GM23248 (cell line): ENCODE results near the gene EGFL7. TPM values are rescaled to one million over a fixed set of nuclear protein-coding genes. Genes with fewer than 3 reads are reported as not detected.

Experiments used
- DNase-seq: peaks from one replicate; pipeline ENCODE4 v3.0.0-alpha.2; 2015
- H2AFZ ChIP-seq: fragments of 200-600 bp; sonication (generic); 2 replicates; pipeline ENCODE4 v1.6.1; 2016; ENCODE audit warnings: antibody characterized with exemption
- H3F3A ChIP-seq: fragments of 200-600 bp; sonication (generic); 2 replicates; pipeline ENCODE4 v1.6.1; 2016; ENCODE audit warnings: mild to moderate bottlenecking, antibody characterized with exemption, mixed run types; ENCODE audit not compliant: insufficient read depth
- H3K27ac ChIP-seq: fragments of 200-600 bp; sonication (generic); 2 replicates; pipeline ENCODE4 v1.5.1; 2016; ENCODE audit warnings: mild to moderate bottlenecking
- H3K27me3 ChIP-seq: fragments of 200-600 bp; sonication (generic); replicated peaks from 2 replicates; pipeline ENCODE4 v1.6.1; 2016; ENCODE audit warnings: mild to moderate bottlenecking; ENCODE audit not compliant: insufficient read depth
- H3K36me3 ChIP-seq: fragments of 200-600 bp; sonication (generic); 2 replicates; pipeline ENCODE4 v1.6.1; 2016; ENCODE audit warnings: low read depth, mild to moderate bottlenecking
- H3K4me1 ChIP-seq: fragments of 200-600 bp; sonication (generic); 2 replicates; pipeline ENCODE4 v1.6.1; 2016; ENCODE audit warnings: mild to moderate bottlenecking; ENCODE audit not compliant: insufficient read depth
- H3K4me2 ChIP-seq: fragments of 200-600 bp; sonication (generic); one replicate; pipeline ENCODE4 v1.6.1; 2016; ENCODE audit warnings: mild to moderate bottlenecking; ENCODE audit not compliant: unreplicated experiment
- H3K4me3 ChIP-seq: fragments of 200-600 bp; sonication (generic); 2 replicates; pipeline ENCODE4 v1.5.1; 2016; ENCODE audit warnings: mild to moderate bottlenecking
- H3K79me2 ChIP-seq: fragments of 200-600 bp; sonication (generic); 2 replicates; pipeline ENCODE4 v1.6.1; 2016; ENCODE audit warnings: mild to moderate bottlenecking; ENCODE audit not compliant: insufficient read depth
- H3K9ac ChIP-seq: fragments of 200-600 bp; sonication (generic); 2 replicates; pipeline ENCODE4 v1.6.1; 2016; ENCODE audit warnings: mild to moderate bottlenecking
- H3K9me2 ChIP-seq: fragments of 200-600 bp; sonication (generic); 2 replicates; pipeline ENCODE4 v1.6.1; 2016; ENCODE audit warnings: mixed run types, mild to moderate bottlenecking, moderate library complexity; ENCODE audit not compliant: insufficient read depth
- H3K9me3 ChIP-seq: fragments of 200-600 bp; sonication (generic); one replicate; pipeline ENCODE4 v1.6.1; 2017; ENCODE audit warnings: low read depth
- H4K20me1 ChIP-seq: fragments of 200-600 bp; sonication (generic); 2 replicates; pipeline ENCODE4 v1.6.0; 2016; ENCODE audit not compliant: insufficient read depth
- EZH2 ChIP-seq: fragments of 200-600 bp; sonication (generic); IDR thresholded peaks from 2 replicates; pipeline ENCODE4 v1.6.1; 2018; ENCODE audit warnings: antibody characterized with exemption, mild to moderate bottlenecking; ENCODE audit not compliant: insufficient read depth, poor library complexity, severe bottlenecking
- EZH2phosphoT487 ChIP-seq: fragments of 200-600 bp; sonication (generic); IDR thresholded peaks from 2 replicates; pipeline ENCODE4 v1.6.1; 2018; ENCODE audit warnings: antibody characterized with exemption, moderate library complexity, mild to moderate bottlenecking, low read depth; ENCODE audit not compliant: insufficient read depth
- WGBS, 2 experiments: methylation state at CpG; one replicate each; pipeline ENCODE4 v1.1.6; 2015 to 2017; ENCODE audit warnings: low lambda C conversion rate in 2 of 2, low coverage in 1 of 2; ENCODE audit errors: missing lambda C conversion rate in 2 of 2; 5-methylcytosine and 5-hydroxymethylcytosine counted together
- in situ Hi-C: fragments of 300-500 bp; cut with MboI; formaldehyde crosslinking; loops from 2 replicates; pipeline ENCODE4 v1.15.0; 2020
- polyA plus RNA-seq: library from polyadenylated mRNA; unstranded; fragments of >200 nt; fragmentation: Nextera tagmentation; extraction: Ambion mirVana; gene quantifications from 2 replicates; pipeline ENCODE4 v1.2.1, GENCODE V29; 2016
- total RNA-seq: library from RNA; depleted of rRNA; stranded (reverse); fragments of >200 nt; shearing (Covaris generic); gene quantifications from 2 replicates; pipeline ENCODE4 v1.2.3, GENCODE V29; 2014

EGFL7 gene
- total and polyA plus RNA-seq, 2 experiments from 2014 or later = 13.7 to 15.3 TPM

DNA sequence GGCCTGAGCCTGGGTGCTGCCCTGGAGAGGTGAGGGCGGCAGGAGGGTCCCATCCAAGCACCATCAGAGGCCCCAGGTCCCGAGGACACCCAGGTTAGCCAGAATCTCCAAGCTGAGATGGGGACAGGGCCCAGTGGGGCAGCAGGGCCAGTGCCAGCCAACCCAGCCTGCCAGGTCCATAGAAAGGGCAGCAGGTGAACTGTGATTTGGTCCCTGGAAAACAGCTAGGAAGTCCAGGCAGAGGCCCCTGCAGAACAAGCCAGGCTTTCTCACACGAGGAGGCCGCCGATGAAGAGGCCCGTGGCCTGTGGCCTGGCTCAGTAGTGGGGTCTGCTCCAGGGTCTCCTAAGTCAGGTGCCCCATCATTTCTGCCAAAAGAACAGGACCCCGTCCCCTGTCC lies 22.5 kb downstream of the EGFL7 start:
- H3F3A ChIP-seq = 0 out of 2 replicates have a peak, but pooled peaks cover 6% of the 10 kb centered on the region
- H2AFZ ChIP-seq = no peak overlapping the region
- no peaks in the 10 kb centered on the region for H3K9me3 ChIP-seq
- peak overlapping the region; percentile 92 for H3K4me2 ChIP-seq
- no peak overlapping the region for H3K9ac ChIP-seq
- H3K4me1 ChIP-seq = peaks cover 5% of the 10 kb centered on the region
- in situ Hi-C loops = no loop called here
- H3K27me3 ChIP-seq = no peaks in the 10 kb centered on the region
- H3K79me2 ChIP-seq = peaks cover 38% of the 10 kb centered on the region
- H3K4me3 ChIP-seq = no peak overlapping the region
- TF ChIP-seq EZH2 (no peak), EZH2phosphoT487 (no peak)
- no peak for DNase-seq
- H4K20me1 ChIP-seq = no peaks in the 10 kb centered on the region
- WGBS, 2 experiments = 89 to 90% methylated on average over 5 to 7 of the region's 7 CpGs
- H3K27ac ChIP-seq = no peak overlapping the region
- no peaks in the 10 kb centered on the region for H3K9me2 ChIP-seq
- H3K36me3 ChIP-seq = no peaks in the 10 kb centered on the region

DNA sequence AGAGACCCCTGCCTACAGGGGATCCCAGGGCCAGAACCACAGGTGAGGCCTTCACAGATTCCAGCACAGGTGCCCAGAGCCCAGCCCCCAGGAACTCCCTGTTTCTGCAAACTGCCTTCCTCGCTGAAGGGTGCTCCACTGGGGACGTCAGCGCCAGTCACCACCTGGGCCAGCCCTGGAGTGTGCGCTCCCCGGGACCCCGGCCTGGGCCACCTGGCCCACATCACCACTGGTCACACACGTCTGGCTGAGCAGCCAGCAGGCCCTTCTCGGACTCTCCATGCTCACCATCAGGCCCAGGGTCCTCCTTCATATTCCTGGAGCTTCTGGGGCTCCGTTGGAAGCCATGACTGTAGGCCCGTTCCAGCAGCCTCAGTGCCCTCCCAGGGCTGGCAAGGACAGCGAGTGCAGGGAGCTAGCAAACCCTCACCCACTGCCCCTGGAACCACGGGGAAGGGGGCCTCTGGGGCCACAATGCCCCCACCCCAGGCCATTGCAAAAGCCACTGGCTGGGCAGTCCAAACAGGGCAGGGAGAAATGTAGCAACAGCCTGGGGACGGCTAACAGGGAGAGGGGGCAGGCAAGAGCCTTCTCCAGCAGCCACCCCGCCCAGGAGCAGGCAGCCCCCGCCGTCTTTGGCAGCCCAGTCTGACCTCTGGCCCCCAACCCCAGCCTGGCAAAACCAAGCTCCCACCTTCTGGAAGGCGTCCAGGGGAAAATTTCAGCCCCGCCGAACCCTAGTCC lies 23.2 kb downstream of the EGFL7 start:
- TF ChIP-seq EZH2 (no peak), EZH2phosphoT487 (no peak)
- in situ Hi-C loops = no loop called here
- H3K9me3 ChIP-seq = no peaks in the 10 kb centered on the region
- H3K9ac ChIP-seq = peak overlapping the region; percentile 80
- peaks cover 5% of the 10 kb centered on the region for H3K4me1 ChIP-seq
- H3K36me3 ChIP-seq = no peaks in the 10 kb centered on the region
- H4K20me1 ChIP-seq = no peaks in the 10 kb centered on the region
- H3K79me2 ChIP-seq = peaks cover 38% of the 10 kb centered on the region
- H3K27ac ChIP-seq = no peak overlapping the region
- peak overlapping the region; percentile 81 for H3K4me3 ChIP-seq
- H3K9me2 ChIP-seq = no peaks in the 10 kb centered on the region
- H2AFZ ChIP-seq = peak overlapping the region; percentile 61
- H3F3A ChIP-seq = 0 out of 2 replicates have a peak, but pooled peaks cover 6% of the 10 kb centered on the region
- peak; percentile 58 for DNase-seq
- WGBS, 2 experiments = 27 to 35% methylated on average over 18 to 19 of the region's 19 CpGs
- H3K4me2 ChIP-seq = peak overlapping the region; percentile 92
- no peaks in the 10 kb centered on the region for H3K27me3 ChIP-seq

GRCh38 chr9:136686534-136686793 lies 23.7 kb downstream of the EGFL7 start:
- Histone ChIP-seq H3F3A (0 out of 2 replicates have a peak, but pooled peaks cover 6% of the 10 kb centered on the region), H3K27me3 (no peaks in the 10 kb centered on the region), H3K36me3 (no peaks in the 10 kb centered on the region), H3K27ac (no peak overlapping the region), H4K20me1 (no peaks in the 10 kb centered on the region), H3K9me3 (no peaks in the 10 kb centered on the region), H3K4me3 (peak overlapping the region; percentile 81), H3K4me1 (peaks cover 5% of the 10 kb centered on the region), H3K9me2 (no peaks in the 10 kb centered on the region), H3K9ac (peak overlapping the region; percentile 80), H3K4me2 (peak overlapping the region; percentile 92), H3K79me2 (peaks cover 38% of the 10 kb centered on the region), H2AFZ (peak overlapping the region; percentile 61)
- WGBS, 2 experiments = 0% methylated on average over 20 of the region's 20 CpGs; no CpG with 5 or more reads in 1 of the 2 experiments
- no peak for DNase-seq
- TF ChIP-seq EZH2 (no peak), EZH2phosphoT487 (no peak)
- in situ Hi-C loops = no loop called here

GRCh38 chr9:136686794-136687711 lies 24.3 kb downstream of the EGFL7 start, which contains the start of gene AGPAT2:
AGPAT2 (minus strand) TSS chr9:136687457; CDS start chr9:136687357, 100 bp downstream.
- no peaks in the 10 kb centered on the region for H3K9me3 ChIP-seq
- H4K20me1 ChIP-seq = no peaks in the 10 kb centered on the region
- no peaks in the 10 kb centered on the region for H3K36me3 ChIP-seq
- H3K9me2 ChIP-seq = no peaks in the 10 kb centered on the region
- in situ Hi-C loops = no loop called here
- WGBS, 2 experiments = 1 to 2% methylated on average over 21 to 86 of the region's 106 CpGs
- H3K4me2 ChIP-seq = peak within 1 kb of the TSS; percentile 92
- DNase-seq = peak; percentile 73
- H3K4me3 ChIP-seq = peak within 1 kb of the TSS; percentile 81
- H3K27ac ChIP-seq = no peak within 1 kb of the TSS
- peak within 1 kb of the TSS; percentile 61 for H2AFZ ChIP-seq
- 0 out of 2 replicates have a peak, but pooled peaks cover 6% of the 10 kb centered on the region for H3F3A ChIP-seq
- H3K79me2 ChIP-seq = peaks cover 33% of the 10 kb centered on the region
- TF ChIP-seq EZH2phosphoT487 (no peak), EZH2 (no peak)
- peak within 1 kb of the TSS; percentile 80 for H3K9ac ChIP-seq
- no peaks in the 10 kb centered on the region for H3K27me3 ChIP-seq
- peaks cover 5% of the 10 kb centered on the region for H3K4me1 ChIP-seq
